Natural killer cell (primary cell): ENCODE results near the gene FHIT. TPM values are rescaled to one million over a fixed set of nuclear protein-coding genes. Genes with fewer than 3 reads are reported as not detected.

Source experiments
- ATAC-seq, 3 donors: fragments of 150-1000 bp in 2 of 3; fragments of 200-7000 bp in 1 of 3; cut with Tn5 transposase; 1 replicate in 1 of 3; 2 replicates in 2 of 3; pipeline ENCODE4 v1.10.0; 2021; ENCODE audit warnings: mild to moderate bottlenecking in 2 of 3, moderate library complexity in 2 of 3
- DNase-seq, 2 donors: peaks; one replicate each; pipeline versions ENCODE4 v3.0.0 to v3.0.0-alpha.2; 2013 to 2021; ENCODE audit warnings: mixed read lengths in 1 of 2
- H3K27ac ChIP-seq: one replicate; pipeline ENCODE4 v1.5.1; 2013; ENCODE audit warnings: mild to moderate bottlenecking, low read length
- H3K27me3 ChIP-seq: one replicate; pipeline ENCODE4 v1.6.1; 2013; ENCODE audit warnings: low read length; ENCODE audit not compliant: control insufficient read depth, insufficient read depth
- H3K36me3 ChIP-seq: one replicate; pipeline ENCODE4 v1.6.1; 2013; ENCODE audit warnings: low read length; ENCODE audit not compliant: control insufficient read depth, insufficient read depth
- H3K4me1 ChIP-seq: one replicate; pipeline ENCODE4 v1.6.1; 2013; ENCODE audit warnings: low read length; ENCODE audit not compliant: control insufficient read depth, insufficient read depth
- H3K4me3 ChIP-seq: one replicate; pipeline ENCODE4 v1.5.1; 2013; ENCODE audit warnings: low read length
- H3K9me3 ChIP-seq: one replicate; pipeline ENCODE4 v1.6.1; 2013; ENCODE audit warnings: low read length; ENCODE audit not compliant: control insufficient read depth, insufficient read depth
- H3K27ac Mint-ChIP-seq, 2 donors: one replicate each; pipeline ENCODE4 v1.8.0; 2022; ENCODE audit warnings: mild to moderate bottlenecking in 2 of 2, mixed read lengths in 2 of 2, moderate library complexity in 1 of 2
- H3K27me3 Mint-ChIP-seq, 2 donors: one replicate each; pipeline ENCODE4 v1.8.0; 2022; ENCODE audit warnings: low read depth in 2 of 2, mixed read lengths in 2 of 2
- H3K36me3 Mint-ChIP-seq: one replicate; pipeline ENCODE4 v1.8.0; 2022; ENCODE audit warnings: mixed read lengths
- H3K4me1 Mint-ChIP-seq, 2 donors: one replicate each; pipeline ENCODE4 v1.8.0; 2022; ENCODE audit warnings: mixed read lengths in 2 of 2
- H3K4me3 Mint-ChIP-seq: one replicate; pipeline ENCODE4 v1.8.0; 2022; ENCODE audit warnings: mild to moderate bottlenecking, moderate library complexity, mixed read lengths
- H3K9me3 Mint-ChIP-seq, 2 donors: one replicate each; pipeline ENCODE4 v1.8.0; 2022; ENCODE audit warnings: mixed read lengths in 2 of 2
- WGBS: methylation state at CpG from one replicate; pipeline ENCODE4 v1.1.7; 2013; ENCODE audit warnings: missing lambda C conversion rate; ENCODE audit not compliant: insufficient coverage; 5-methylcytosine and 5-hydroxymethylcytosine counted together
- intact Hi-C: fragments of 100-400 bp; cut with micrococcal nuclease; formaldehyde crosslinking; loops from one replicate; pipeline ENCODE4 v1.14.2; 2022
- total RNA-seq, 4 donors: library from RNA; stranded (reverse); fragments of 120-200 nt in 1 of 4; gene quantifications; one replicate each; pipeline versions ENCODE4 v1.2.3 to v1.2.4, GENCODE V29; 2013 to 2022
- TF ChIP-seq, protein P1 (sequence below): fragments of 200-600 bp; IDR thresholded peaks from one replicate; pipeline ENCODE4 v1.8.0; 2022; ENCODE audit warnings: antibody characterized with exemption

Gene FHIT
- total RNA-seq, 3 donors from 2014 or later (not counting 1 experiment from before 2014, with no cell fraction given): 2.7 to 6.1 (median 3.3) TPM

DNA sequence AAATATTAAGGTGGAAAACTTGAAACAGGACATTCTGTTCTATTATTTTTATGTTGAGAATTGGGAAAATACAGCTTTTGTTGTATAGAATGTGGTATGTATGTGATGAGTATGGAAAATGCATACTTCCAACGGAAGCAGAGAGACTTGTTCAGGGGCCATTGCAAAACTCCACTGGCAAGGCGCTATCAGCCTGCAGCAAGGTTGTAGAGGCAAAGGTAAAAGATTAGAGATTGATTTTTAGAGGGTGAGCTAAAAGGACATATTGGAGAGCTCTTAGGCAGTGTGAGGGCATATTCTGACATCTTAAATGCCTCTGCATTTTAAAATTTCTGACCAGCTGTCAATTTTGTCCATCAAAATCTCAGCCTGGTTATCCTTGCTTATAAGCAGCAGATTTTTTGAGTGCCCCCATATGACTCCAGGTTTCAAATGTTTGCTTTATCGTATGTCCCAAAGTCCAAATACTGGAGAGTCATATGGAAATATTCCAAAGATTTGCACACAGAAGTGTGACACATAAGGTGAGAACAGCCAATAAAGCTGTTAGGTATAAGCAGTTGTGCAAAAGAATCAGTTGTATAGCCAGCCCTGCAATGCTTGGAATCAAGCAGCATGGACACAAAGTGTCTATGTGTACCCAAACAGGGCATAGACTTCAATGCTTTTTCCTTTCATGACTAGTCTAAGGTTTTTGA, 829.4 kb downstream of the FHIT start:
- ATAC-seq: no peak
- DNase-seq: no peak
- Histone ChIP-seq H3K4me3 (no peak overlapping the region), H3K27me3 (no peaks in the 10 kb centered on the region), H3K4me1 (no peaks in the 10 kb centered on the region), H3K27ac (no peak overlapping the region), H3K36me3 (no peaks in the 10 kb centered on the region), H3K9me3 (no peaks in the 10 kb centered on the region)
- WGBS: 96% methylated on average over 3 of the region's 3 CpGs
- H3K4me1 Mint-ChIP-seq: no peaks in the 10 kb centered on the region
- no peaks in the 10 kb centered on the region for H3K9me3 Mint-ChIP-seq
- H3K36me3 Mint-ChIP-seq: no peaks in the 10 kb centered on the region
- H3K27ac Mint-ChIP-seq: no peak overlapping the region
- H3K27me3 Mint-ChIP-seq: no peaks in the 10 kb centered on the region
- H3K4me3 Mint-ChIP-seq: no peak overlapping the region
- intact Hi-C loops: no loop called here
- TF ChIP-seq, protein P1, sequence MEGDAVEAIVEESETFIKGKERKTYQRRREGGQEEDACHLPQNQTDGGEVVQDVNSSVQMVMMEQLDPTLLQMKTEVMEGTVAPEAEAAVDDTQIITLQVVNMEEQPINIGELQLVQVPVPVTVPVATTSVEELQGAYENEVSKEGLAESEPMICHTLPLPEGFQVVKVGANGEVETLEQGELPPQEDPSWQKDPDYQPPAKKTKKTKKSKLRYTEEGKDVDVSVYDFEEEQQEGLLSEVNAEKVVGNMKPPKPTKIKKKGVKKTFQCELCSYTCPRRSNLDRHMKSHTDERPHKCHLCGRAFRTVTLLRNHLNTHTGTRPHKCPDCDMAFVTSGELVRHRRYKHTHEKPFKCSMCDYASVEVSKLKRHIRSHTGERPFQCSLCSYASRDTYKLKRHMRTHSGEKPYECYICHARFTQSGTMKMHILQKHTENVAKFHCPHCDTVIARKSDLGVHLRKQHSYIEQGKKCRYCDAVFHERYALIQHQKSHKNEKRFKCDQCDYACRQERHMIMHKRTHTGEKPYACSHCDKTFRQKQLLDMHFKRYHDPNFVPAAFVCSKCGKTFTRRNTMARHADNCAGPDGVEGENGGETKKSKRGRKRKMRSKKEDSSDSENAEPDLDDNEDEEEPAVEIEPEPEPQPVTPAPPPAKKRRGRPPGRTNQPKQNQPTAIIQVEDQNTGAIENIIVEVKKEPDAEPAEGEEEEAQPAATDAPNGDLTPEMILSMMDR: no peak

DNA sequence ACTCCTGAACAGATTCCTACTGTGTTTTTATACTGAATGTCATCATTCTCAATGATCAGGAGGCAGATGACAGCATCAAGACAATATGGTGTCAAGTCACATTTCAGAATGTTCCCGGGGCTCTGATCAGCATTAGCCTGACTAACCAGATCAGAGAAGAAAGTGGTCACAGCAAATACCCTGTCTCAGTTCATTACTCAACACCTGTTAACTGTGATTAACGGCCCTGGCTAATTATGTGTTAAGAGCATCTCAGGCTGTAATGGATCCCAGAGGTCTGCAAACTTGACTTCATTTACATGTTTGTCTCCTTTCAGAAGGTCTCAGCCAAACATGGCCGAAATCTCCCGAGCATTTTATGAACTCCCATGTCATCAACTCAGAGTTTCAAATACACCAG, 833.7 kb downstream of the FHIT start:
- Mint-ChIP-seq H3K9me3 (peaks cover 0 to 5% of the 10 kb centered on the region in 2 donors), H3K4me1 (no peaks in the 10 kb centered on the region), H3K36me3 (peaks cover 6% of the 10 kb centered on the region), H3K27me3 (peaks cover 0 to 6% of the 10 kb centered on the region in 2 donors), H3K4me3 (no peak overlapping the region), H3K27ac (no peak overlapping the region)
- no peak overlapping the region for H3K4me3 ChIP-seq
- intact Hi-C loops: no loop called here
- 81% methylated on average over 4 of the region's 4 CpGs for WGBS
- TF ChIP-seq, protein P1: no peak
- ATAC-seq (no peak), DNase-seq (no peak)
- no peaks in the 10 kb centered on the region for H3K27me3 ChIP-seq
- no peaks in the 10 kb centered on the region for H3K4me1 ChIP-seq
- H3K9me3 ChIP-seq: no peaks in the 10 kb centered on the region
- no peaks in the 10 kb centered on the region for H3K36me3 ChIP-seq
- no peak overlapping the region for H3K27ac ChIP-seq

DNA sequence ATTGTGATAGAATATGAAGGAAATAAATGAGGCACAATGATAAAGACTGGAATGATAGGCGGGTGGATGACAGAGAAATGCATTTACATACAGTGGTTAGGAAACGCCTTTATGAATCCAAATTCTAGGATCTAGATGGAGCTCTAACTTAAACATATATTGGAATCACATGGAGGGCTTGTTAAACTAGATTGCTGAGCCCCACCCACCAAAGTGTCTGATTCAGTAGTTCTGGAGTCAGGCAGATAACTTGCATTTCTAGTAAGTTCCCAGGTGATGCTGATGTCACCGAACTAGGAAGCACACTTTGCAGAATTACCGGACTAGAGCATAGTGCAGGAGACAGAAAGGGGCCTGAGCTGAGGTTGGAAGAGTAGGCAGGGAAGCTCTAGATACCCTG, 837.2 kb downstream of the FHIT start:
- Mint-ChIP-seq H3K9me3 (peaks cover 0 to 5% of the 10 kb centered on the region in 2 donors), H3K4me3 (no peak overlapping the region), H3K27ac (no peak overlapping the region), H3K4me1 (no peaks in the 10 kb centered on the region), H3K27me3 (peaks cover 0 to 14% of the 10 kb centered on the region in 2 donors), H3K36me3 (peaks cover 6% of the 10 kb centered on the region)
- H3K4me1 ChIP-seq: no peaks in the 10 kb centered on the region
- intact Hi-C loops: no loop called here
- ATAC-seq (no peak), DNase-seq (no peak)
- H3K9me3 ChIP-seq: no peaks in the 10 kb centered on the region
- TF ChIP-seq, protein P1: no peak
- no peaks in the 10 kb centered on the region for H3K36me3 ChIP-seq
- no peak overlapping the region for H3K27ac ChIP-seq
- no peak overlapping the region for H3K4me3 ChIP-seq
- 94% methylated on average over 4 of the region's 4 CpGs for WGBS
- no peaks in the 10 kb centered on the region for H3K27me3 ChIP-seq

DNA sequence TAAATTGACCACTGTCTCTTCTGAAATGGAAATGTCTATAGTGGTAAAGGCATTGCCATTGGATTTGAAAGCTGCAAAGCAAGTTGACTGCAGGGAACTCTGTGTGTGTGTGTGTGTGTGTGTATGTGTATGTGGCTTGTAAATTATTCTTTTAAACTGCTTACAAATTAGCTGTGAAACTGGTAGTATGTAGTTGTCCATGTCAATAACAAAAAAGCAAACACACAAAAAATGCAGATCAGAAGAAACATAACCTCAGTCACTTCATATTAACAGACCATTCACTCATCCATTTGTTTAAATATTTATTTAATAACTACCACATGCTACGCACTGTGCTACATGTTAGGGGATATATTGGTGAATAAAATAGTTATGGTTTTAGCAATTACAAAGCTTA, 837.7 kb downstream of the FHIT start:
- Histone ChIP-seq H3K4me3 (no peak overlapping the region), H3K9me3 (no peaks in the 10 kb centered on the region), H3K27me3 (no peaks in the 10 kb centered on the region), H3K4me1 (no peaks in the 10 kb centered on the region), H3K36me3 (no peaks in the 10 kb centered on the region), H3K27ac (no peak overlapping the region)
- no CpG with 5 or more reads among the region's 1 CpG for WGBS
- Mint-ChIP-seq H3K4me1 (no peaks in the 10 kb centered on the region), H3K27me3 (peaks cover 0 to 14% of the 10 kb centered on the region in 2 donors), H3K9me3 (peaks cover 0 to 5% of the 10 kb centered on the region in 2 donors), H3K27ac (no peak overlapping the region), H3K4me3 (no peak overlapping the region), H3K36me3 (peaks cover 6% of the 10 kb centered on the region)
- ATAC-seq (no peak), DNase-seq (no peak)
- intact Hi-C loops: no loop called here
- TF ChIP-seq, protein P1: no peak
